DMS79 treated with DMSO at 0.1 percent for 48 hours (cell line): ENCODE results near the gene ERAP2.

ENCODE experiments used
- DNase-seq: peaks from one replicate; lab custom pipeline; 2025; lab: John Stamatoyannopoulos, UW

The ERAP2 gene

GRCh38 chr5:96932026-96932425, 55.7 kb downstream of the ERAP2 start:
- DNase-seq, result no peak

- DNase-seq, result peak; percentile 92
Measured at GRCh38 chr5:96933764-96934707, 57.7 kb downstream of the ERAP2 start.

GRCh38 chr5:96934708-96935558, 58.6 kb downstream of the ERAP2 start:
- peak; percentile 92 for DNase-seq

GRCh38 chr5:96935559-96936430, 59.5 kb downstream of the ERAP2 start, which contains the start of gene LNPEP:
Gene LNPEP (plus strand): TSS chr5:96936080. CDS start chr5:96936156, 76 bp downstream.
- peak; percentile 98 for DNase-seq

GRCh38 chr5:96936431-96937320, 60.4 kb downstream of the ERAP2 start:
- DNase-seq, result peak; percentile 51

GRCh38 chr5:96940586-96940985, 64.3 kb downstream of the ERAP2 start:
- no peak for DNase-seq

- DNase-seq, result no peak
Measured at GRCh38 chr5:96941140-96941539, 64.8 kb downstream of the ERAP2 start.

- no peak for DNase-seq
Measured at GRCh38 chr5:96942078-96942477, 65.8 kb downstream of the ERAP2 start.

- no peak for DNase-seq
Measured at GRCh38 chr5:96942911-96943310, 66.6 kb downstream of the ERAP2 start.

- no peak for DNase-seq
Measured at GRCh38 chr5:96943799-96944198, 67.5 kb downstream of the ERAP2 start.

GRCh38 chr5:96945144-96945897, 69.0 kb downstream of the ERAP2 start:
- no peak for DNase-seq

- no peak for DNase-seq
Measured at GRCh38 chr5:96946381-96946780, 70.1 kb downstream of the ERAP2 start.

GRCh38 chr5:96952118-96952750, 75.9 kb downstream of the ERAP2 start:
- DNase-seq, result no peak

- no peak for DNase-seq
Measured at GRCh38 chr5:96952974-96953730, 76.9 kb downstream of the ERAP2 start.

GRCh38 chr5:96957254-96958049, 81.2 kb downstream of the ERAP2 start:
- DNase-seq, result no peak

- no peak for DNase-seq
Measured at GRCh38 chr5:96958977-96959376, 82.7 kb downstream of the ERAP2 start.

- DNase-seq, result no peak
Measured at GRCh38 chr5:96961053-96961452, 84.8 kb downstream of the ERAP2 start.

GRCh38 chr5:96962540-96962991, 86.3 kb downstream of the ERAP2 start:
- DNase-seq, result no peak
